Vagina (tissue), 2 donors: ENCODE data around the gene GHDC.

ENCODE experiments used
- POLR2A ChIP-seq, 2 donors: fragments of 450-650 bp; IDR thresholded peaks; one replicate each; pipeline ENCODE4 v1.6.1; 2017; ENCODE audit warnings: antibody characterized with exemption in 2 of 2, mild to moderate bottlenecking in 2 of 2, moderate library complexity in 2 of 2
- POLR2AphosphoS5 ChIP-seq, 2 donors: sonication (generic); formaldehyde crosslinking; IDR thresholded peaks; one replicate each; pipeline ENCODE4 v1.9.0; 2017; ENCODE audit warnings: antibody characterized with exemption in 2 of 2, mild to moderate bottlenecking in 2 of 2, low read depth in 1 of 2; ENCODE audit not compliant: insufficient read depth in 1 of 2
- TF ChIP-seq, protein P1 (sequence below), 3 experiments: fragments of 450-650 bp in 2 of 3; fragments of 200-600 bp in 1 of 3; sonication (generic) in 1 of 3; IDR thresholded peaks; one replicate each; pipeline ENCODE4 v1.5.1; 2017 to 2019; ENCODE audit warnings: antibody characterized with exemption in 3 of 3, mild to moderate bottlenecking in 2 of 3, moderate library complexity in 2 of 3

GRCh38 chr17:42163696-42164407, 30.4 kb downstream of the GHDC start:
- TF ChIP-seq, protein P1, sequence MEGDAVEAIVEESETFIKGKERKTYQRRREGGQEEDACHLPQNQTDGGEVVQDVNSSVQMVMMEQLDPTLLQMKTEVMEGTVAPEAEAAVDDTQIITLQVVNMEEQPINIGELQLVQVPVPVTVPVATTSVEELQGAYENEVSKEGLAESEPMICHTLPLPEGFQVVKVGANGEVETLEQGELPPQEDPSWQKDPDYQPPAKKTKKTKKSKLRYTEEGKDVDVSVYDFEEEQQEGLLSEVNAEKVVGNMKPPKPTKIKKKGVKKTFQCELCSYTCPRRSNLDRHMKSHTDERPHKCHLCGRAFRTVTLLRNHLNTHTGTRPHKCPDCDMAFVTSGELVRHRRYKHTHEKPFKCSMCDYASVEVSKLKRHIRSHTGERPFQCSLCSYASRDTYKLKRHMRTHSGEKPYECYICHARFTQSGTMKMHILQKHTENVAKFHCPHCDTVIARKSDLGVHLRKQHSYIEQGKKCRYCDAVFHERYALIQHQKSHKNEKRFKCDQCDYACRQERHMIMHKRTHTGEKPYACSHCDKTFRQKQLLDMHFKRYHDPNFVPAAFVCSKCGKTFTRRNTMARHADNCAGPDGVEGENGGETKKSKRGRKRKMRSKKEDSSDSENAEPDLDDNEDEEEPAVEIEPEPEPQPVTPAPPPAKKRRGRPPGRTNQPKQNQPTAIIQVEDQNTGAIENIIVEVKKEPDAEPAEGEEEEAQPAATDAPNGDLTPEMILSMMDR (IDR thresholded peaks at IDR 0.05): no peak
- TF ChIP-seq POLR2AphosphoS5 (IDR thresholded peaks at IDR 0.05; ENCODE audit: insufficient read depth in 1 of 2, low read depth in 1 of 2) (no peak), POLR2A (IDR thresholded peaks at IDR 0.05) (no peak)
